Dermis microvascular lymphatic vessel endothelial cell (primary cell): ENCODE measurements around the gene TEX101. TPM values are rescaled to one million over a fixed set of nuclear protein-coding genes. Genes with fewer than 3 reads are reported as not detected.
"Not testable (repeated sequence)": the region's sequence is repeated elsewhere in the genome, so short reads cannot be mapped to it uniquely, and the experiment has no call there.

Source experiments
- DNase-seq, 2 donors: peaks; one replicate each; pipeline versions ENCODE4 v3.0.0 to v3.0.0-alpha.2; 2010; ENCODE audit warnings: low read depth in 2 of 2
- total RNA-seq: library from RNA; depleted of rRNA; stranded (reverse); fragments of >200 nt; gene quantifications from 2 replicates; pipeline ENCODE4 v1.2.1, GENCODE V29; 2014

TEX101 gene
- total RNA-seq, 1 donor from 2014 or later = not detected

GRCh38 chr19:43420954-43421353 is 6.3 kb downstream of the TEX101 start:
- DNase-seq = no peak

GRCh38 chr19:43422000-43422688 is 7.5 kb downstream of the TEX101 start:
- DNase-seq = no peak

GRCh38 chr19:43422689-43423066 is 8.0 kb downstream of the TEX101 start:
- DNase-seq = no peak

- no peak for DNase-seq
These were observed 9.1 kb downstream of the TEX101 start for GRCh38 chr19:43423779-43424178.

GRCh38 chr19:43425567-43426392 is 11.1 kb downstream of the TEX101 start:
- no peak for DNase-seq

GRCh38 chr19:43429395-43429794 is 14.7 kb downstream of the TEX101 start:
- no peak for DNase-seq

GRCh38 chr19:43430142-43430710 is 15.5 kb downstream of the TEX101 start:
- DNase-seq = peak in 1 of 2 donors; percentile 27

- DNase-seq = no peak
These were observed 16.3 kb downstream of the TEX101 start for GRCh38 chr19:43430976-43431375.

- no peak for DNase-seq
These were observed 18.6 kb downstream of the TEX101 start for GRCh38 chr19:43433358-43433673.

GRCh38 chr19:43433689-43434088 is 19.0 kb downstream of the TEX101 start:
- no peak for DNase-seq

GRCh38 chr19:43435775-43436174 is 21.1 kb downstream of the TEX101 start:
- no peak for DNase-seq

- not testable (repeated sequence) for DNase-seq
These were observed 22.6 kb downstream of the TEX101 start for GRCh38 chr19:43437284-43437683.

- DNase-seq = no peak
These were observed 23.0 kb downstream of the TEX101 start for GRCh38 chr19:43437712-43438111.

GRCh38 chr19:43438291-43439031 is 23.8 kb downstream of the TEX101 start:
- DNase-seq = no peak

GRCh38 chr19:43439032-43439708 is 24.5 kb downstream of the TEX101 start:
- DNase-seq = peak in 1 of 2 donors; percentile 33

GRCh38 chr19:43439709-43440063 is 25.0 kb downstream of the TEX101 start:
- DNase-seq = no peak

GRCh38 chr19:43441716-43442115 is 27.0 kb downstream of the TEX101 start:
- no peak for DNase-seq

- not testable (repeated sequence) for DNase-seq
These were observed 29.4 kb downstream of the TEX101 start for GRCh38 chr19:43444091-43444490.

- DNase-seq = no peak
These were observed 30.0 kb downstream of the TEX101 start for GRCh38 chr19:43444531-43445287.

- no peak for DNase-seq
These were observed 30.7 kb downstream of the TEX101 start for GRCh38 chr19:43445426-43445825.
